Astrocyte of the hippocampus (primary cell): ENCODE measurements around the gene PSME2.

Experiments
- DNase-seq: peaks from one replicate; pipeline ENCODE4 v3.0.0; 2011; ENCODE audit warnings: low read depth, low spot score

Gene PSME2

GRCh38 chr14:24135834-24136683, 10.4 kb downstream of the PSME2 start, which contains the start of gene PSME1:
Gene PSME1 (plus strand): TSS chr14:24136194. CDS start chr14:24136263, 69 bp downstream.
- peak; percentile 96 for DNase-seq

- no peak for DNase-seq
Measured at GRCh38 chr14:24135584-24135833, 10.9 kb downstream of the PSME2 start.

- DNase-seq: no peak
Measured at GRCh38 chr14:24133735-24134134, 12.7 kb downstream of the PSME2 start.

- no peak for DNase-seq
Measured at GRCh38 chr14:24132976-24133375, 13.4 kb downstream of the PSME2 start.

- DNase-seq: no peak
Measured at GRCh38 chr14:24132061-24132685, 14.2 kb downstream of the PSME2 start.

- DNase-seq: no peak
Measured at GRCh38 chr14:24131549-24131966, 14.9 kb downstream of the PSME2 start.

GRCh38 chr14:24130717-24131548, 15.5 kb downstream of the PSME2 start:
- no peak for DNase-seq

- no peak for DNase-seq
Measured at GRCh38 chr14:24130380-24130716, 16.1 kb downstream of the PSME2 start, which contains the start of gene FITM1. Gene FITM1 (plus strand): TSS chr14:24130659. CDS start chr14:24131564, 905 bp downstream.

- DNase-seq: no peak
Measured at GRCh38 chr14:24129410-24129998, 16.9 kb downstream of the PSME2 start.

GRCh38 chr14:24127673-24128072, 18.7 kb downstream of the PSME2 start:
- DNase-seq: no peak

GRCh38 chr14:24126939-24127338, 19.5 kb downstream of the PSME2 start:
- DNase-seq: no peak

GRCh38 chr14:24123424-24124417, 22.7 kb downstream of the PSME2 start:
- no peak for DNase-seq

- DNase-seq: no peak
Measured at GRCh38 chr14:24122898-24123297, 23.5 kb downstream of the PSME2 start.

- no peak for DNase-seq
Measured at GRCh38 chr14:24122416-24122815, 24.0 kb downstream of the PSME2 start.

GRCh38 chr14:24121210-24121609, 25.2 kb downstream of the PSME2 start:
- no peak for DNase-seq

- DNase-seq: no peak
Measured at GRCh38 chr14:24119691-24120090, 26.7 kb downstream of the PSME2 start.

GRCh38 chr14:24117179-24117578, 29.2 kb downstream of the PSME2 start:
- no peak for DNase-seq

GRCh38 chr14:24116128-24116814, 30.1 kb downstream of the PSME2 start:
- DNase-seq: no peak

- DNase-seq: no peak
Measured at GRCh38 chr14:24115422-24116127, 30.8 kb downstream of the PSME2 start.
